Measurements from ENCODE around the gene REEP3.

REEP3 gene

GRCh38 chr10:63554657-63555056, 33.5 kb downstream of the REEP3 start:
- Mint-ChIP-seq H3K4me3 (no peak overlapping the region), H3K27ac (peak overlapping the region in 1 of 3 experiments; percentile 5), H3K4me1 (peaks cover 2% of the 10 kb centered on the region), H3K27me3 (ENCODE audit: low read depth) (no peaks in the 10 kb centered on the region), H3K36me3 (ENCODE audit: low read depth) (peaks cover 21% of the 10 kb centered on the region), H3K9me3 (no peaks in the 10 kb centered on the region)
- TF ChIP-seq CTCF (IDR thresholded peaks at IDR 0.05; ENCODE audit: unreplicated experiment in 3 of 3): no peak

GRCh38 chr10:63555330-63555729, 34.1 kb downstream of the REEP3 start:
- H3K27ac Mint-ChIP-seq: peak overlapping the region in 1 of 3 experiments; percentile 5
- no peaks in the 10 kb centered on the region for H3K9me3 Mint-ChIP-seq
- H3K36me3 Mint-ChIP-seq (ENCODE audit: low read depth): peaks cover 21% of the 10 kb centered on the region

GRCh38 chr10:63558132-63558784, 37.1 kb downstream of the REEP3 start:
- Mint-ChIP-seq H3K36me3 (ENCODE audit: low read depth) (peaks cover 16% of the 10 kb centered on the region), H3K9me3 (no peaks in the 10 kb centered on the region), H3K4me1 (peaks cover 15% of the 10 kb centered on the region), H3K27ac (no peak overlapping the region), H3K27me3 (ENCODE audit: low read depth) (no peaks in the 10 kb centered on the region), H3K4me3 (no peak overlapping the region)
- no peak for TF ChIP-seq CTCF (IDR thresholded peaks at IDR 0.05; ENCODE audit: unreplicated experiment in 3 of 3)

More at GRCh38 chr10:63555330-63555729, 34.1 kb downstream of the REEP3 start:
- Mint-ChIP-seq H3K4me3 (no peak overlapping the region), H3K27me3 (ENCODE audit: low read depth) (no peaks in the 10 kb centered on the region), H3K4me1 (peaks cover 3% of the 10 kb centered on the region)
- TF ChIP-seq CTCF (IDR thresholded peaks at IDR 0.05; ENCODE audit: unreplicated experiment in 3 of 3): no peak

- Mint-ChIP-seq H3K9me3 (no peaks in the 10 kb centered on the region), H3K27ac (peak overlapping the region in 1 of 3 experiments; percentile 26), H3K27me3 (ENCODE audit: low read depth) (no peaks in the 10 kb centered on the region), H3K4me3 (no peak overlapping the region), H3K36me3 (ENCODE audit: low read depth) (no peaks in the 10 kb centered on the region), H3K4me1 (peaks cover 15% of the 10 kb centered on the region)
- no peak for TF ChIP-seq CTCF (IDR thresholded peaks at IDR 0.05; ENCODE audit: unreplicated experiment in 3 of 3)
Observed at GRCh38 chr10:63561341-63561740, 40.1 kb downstream of the REEP3 start.

- Mint-ChIP-seq H3K9me3 (no peaks in the 10 kb centered on the region), H3K4me1 (peaks cover 15% of the 10 kb centered on the region)
- TF ChIP-seq CTCF (IDR thresholded peaks at IDR 0.05; ENCODE audit: unreplicated experiment in 3 of 3): no peak
Observed at GRCh38 chr10:63562391-63562790, 41.2 kb downstream of the REEP3 start.

GRCh38 chr10:63562857-63563256, 41.7 kb downstream of the REEP3 start:
- no peaks in the 10 kb centered on the region for H3K9me3 Mint-ChIP-seq
- no peak overlapping the region for H3K4me3 Mint-ChIP-seq
- TF ChIP-seq CTCF (IDR thresholded peaks at IDR 0.05; ENCODE audit: unreplicated experiment in 3 of 3): no peak
- peaks cover 15% of the 10 kb centered on the region for H3K4me1 Mint-ChIP-seq
- H3K27me3 Mint-ChIP-seq (ENCODE audit: low read depth): no peaks in the 10 kb centered on the region
- no peak overlapping the region for H3K27ac Mint-ChIP-seq
- peaks cover 5% of the 10 kb centered on the region for H3K36me3 Mint-ChIP-seq (ENCODE audit: low read depth)

More at GRCh38 chr10:63562391-63562790, 41.2 kb downstream of the REEP3 start:
- Mint-ChIP-seq H3K4me3 (no peak overlapping the region), H3K27ac (no peak overlapping the region), H3K36me3 (ENCODE audit: low read depth) (peaks cover 1% of the 10 kb centered on the region), H3K27me3 (ENCODE audit: low read depth) (no peaks in the 10 kb centered on the region)

Measured in nephron (organoid).